Endothelial cell of umbilical vein (primary cell): ENCODE measurements around the gene ZG16B. TPM values are rescaled to one million over a fixed set of nuclear protein-coding genes. Genes with fewer than 3 reads are reported as not detected.

Source experiments
- BruUV-seq: library from RNA; stranded (reverse); fragments of 400-500 nt; replicated peaks from 2 replicates; lab custom pipeline; 2021; lab: Mats Ljungman, UMichigan
- CTCF ChIA-PET: fragments of 300-600, 350-600 bp; sonication (Branson Sonifier 250); formaldehyde crosslinking; loops from one replicate; lab custom pipeline; 2021; ENCODE audit warnings: antibody characterized with exemption, inconsistent platforms; lab: Charles Lee
- POLR2A ChIA-PET: fragments of 300-600, 350-600 bp; sonication (Branson Sonifier 250); formaldehyde crosslinking; loops from one replicate; lab custom pipeline; 2021; ENCODE audit warnings: antibody characterized with exemption, inconsistent platforms; lab: Charles Lee
- DNase-seq: peaks from one replicate; pipeline ENCODE4 v3.0.0-alpha.2; 2011; ENCODE audit warnings: low read depth, low spot score
- FAIRE-seq: peaks from 2 replicates; lab custom pipeline; 2011; peaks lifted over from hg19 to GRCh38; lab: Jason Lieb, UNC
- H2AFZ ChIP-seq: 2 replicates; pipeline ENCODE4 v1.6.0; 2012; ENCODE audit warnings: low read depth, low read length, control low read depth, inconsistent platforms
- H3K27ac ChIP-seq: 2 replicates; pipeline ENCODE4 v1.5.1; 2011; ENCODE audit warnings: low read depth, mild to moderate bottlenecking, control low read depth, low read length, moderate library complexity; ENCODE audit not compliant: insufficient read depth
- H3K27me3 ChIP-seq, 2 experiments: 2 replicates each; pipeline versions ENCODE4 v1.6.0 to v1.6.1; 2011; ENCODE audit warnings: low read length in 2 of 2, mixed read lengths in 1 of 2; ENCODE audit not compliant: control insufficient read depth in 2 of 2, insufficient read depth in 2 of 2
- H3K36me3 ChIP-seq, 2 experiments: 2 replicates in 1 of 2; 3 replicates in 1 of 2; pipeline ENCODE4 v1.5.1; 2011; ENCODE audit warnings: low read length in 2 of 2, mild to moderate bottlenecking in 1 of 2, moderate library complexity in 1 of 2; ENCODE audit not compliant: control insufficient read depth in 2 of 2, insufficient read depth in 2 of 2; ENCODE audit errors: extremely low read depth in 1 of 2
- H3K4me1 ChIP-seq: 3 replicates; pipeline ENCODE4 v1.5.1; 2011; ENCODE audit warnings: mild to moderate bottlenecking, low read length; ENCODE audit not compliant: control insufficient read depth, insufficient read depth; ENCODE audit errors: extremely low read depth
- H3K4me2 ChIP-seq: 2 replicates; pipeline ENCODE4 v1.6.1; 2011; ENCODE audit warnings: low read length, control low read depth, mixed read lengths; ENCODE audit not compliant: insufficient read depth
- H3K4me3 ChIP-seq, 3 experiments: fragments of 200-600 bp in 1 of 3; sonication (generic), shearing (Covaris generic) in 1 of 3; replicated peaks in 1 of 3; 2 replicates each; pipeline ENCODE4 v1.5.1; 2011 to 2016; ENCODE audit warnings: control low read depth in 3 of 3, low read length in 3 of 3, mild to moderate bottlenecking in 2 of 3, inconsistent platforms in 1 of 3, low read depth in 1 of 3, moderate library complexity in 1 of 3; ENCODE audit not compliant: insufficient read depth in 1 of 3
- H3K79me2 ChIP-seq: 2 replicates; pipeline ENCODE4 v1.6.0; 2012; ENCODE audit warnings: low read length, inconsistent platforms; ENCODE audit not compliant: control insufficient read depth, insufficient read depth
- H3K9ac ChIP-seq: replicated peaks from 2 replicates; pipeline ENCODE3; 2011; ENCODE audit warnings: low read length, control low read depth; ENCODE audit not compliant: insufficient read depth; ENCODE audit errors: extremely low read depth
- H3K9me1 ChIP-seq: replicated peaks from 3 replicates; pipeline ENCODE4 v1.6.0; 2011; ENCODE audit warnings: mild to moderate bottlenecking, low read length; ENCODE audit not compliant: control insufficient read depth, insufficient read depth; ENCODE audit errors: extremely low read depth
- H3K9me3 ChIP-seq: replicated peaks from 2 replicates; pipeline ENCODE4 v1.5.1; 2012; ENCODE audit warnings: low read length, inconsistent platforms; ENCODE audit not compliant: control insufficient read depth, insufficient read depth
- H4K20me1 ChIP-seq: replicated peaks from 2 replicates; pipeline ENCODE3; 2011; ENCODE audit warnings: mild to moderate bottlenecking, low read length; ENCODE audit not compliant: control insufficient read depth, insufficient read depth; ENCODE audit errors: extremely low read depth
- EZH2 ChIP-seq: IDR thresholded peaks from 2 replicates; pipeline ENCODE4 v1.6.1; 2012; ENCODE audit warnings: borderline replicate concordance, low read depth, mild to moderate bottlenecking, moderate library complexity, low read length, inconsistent platforms; ENCODE audit not compliant: severe bottlenecking
- FOS ChIP-seq: IDR thresholded peaks from 2 replicates; pipeline ENCODE4 v1.6.1; 2011; ENCODE audit warnings: mild to moderate bottlenecking, low read length, moderate library complexity, borderline replicate concordance; ENCODE audit not compliant: insufficient read depth
- GATA2 ChIP-seq: IDR thresholded peaks from 2 replicates; pipeline ENCODE4 v1.7.0; 2011; ENCODE audit warnings: low read depth, mild to moderate bottlenecking, moderate library complexity, mixed read lengths, low read length; ENCODE audit not compliant: insufficient read length, insufficient read depth
- JUN ChIP-seq: IDR thresholded peaks from 2 replicates; pipeline ENCODE4 v1.6.1; 2011; ENCODE audit warnings: borderline replicate concordance, low read depth; ENCODE audit not compliant: insufficient read length, insufficient read depth
- MYC ChIP-seq: IDR thresholded peaks from one replicate; pipeline ENCODE4 v1.6.1; 2011; ENCODE audit warnings: mild to moderate bottlenecking, low read depth, low read length
- POLR2A ChIP-seq: IDR thresholded peaks from 2 replicates; pipeline ENCODE4 v1.6.1; 2012; ENCODE audit warnings: low read depth, mild to moderate bottlenecking, control low read depth, low read length
- POLR2AphosphoS5 ChIP-seq: IDR thresholded peaks from 2 replicates; pipeline ENCODE4 v1.6.1; 2012; ENCODE audit warnings: low read depth, mild to moderate bottlenecking, control low read depth, low read length, moderate library complexity; ENCODE audit not compliant: insufficient read depth
- dilution Hi-C: fragments of 300-500 bp; cut with MboI; formaldehyde crosslinking; loops from one replicate; pipeline ENCODE4 v1.15.0; 2019; ENCODE audit warnings: low sequenced_read_pairs; ENCODE audit not compliant: extremely low pct_ligation_motif_present
- intact Hi-C: fragments of 100-400 bp; cut with micrococcal nuclease; formaldehyde crosslinking; loops from one replicate; pipeline ENCODE4 v1.10.0; 2022
- polyA plus RNA-seq, 4 experiments: library from polyadenylated mRNA; depleted of rRNA in 3 of 4; stranded (reverse) in 3 of 4; unstranded in 1 of 4; fragments of >200 nt; gene quantifications; 2 replicates each; pipeline versions ENCODE4 v1.2.1 to v1.2.3, GENCODE V29; 2011 to 2012; ENCODE audit warnings: missing spikeins in 1 of 4
- total RNA-seq: library from RNA; stranded (reverse); gene quantifications from 2 replicates; pipeline ENCODE4 v1.2.3, GENCODE V29; 2021
- TF ChIP-seq, protein P1 (sequence below): IDR thresholded peaks from 2 replicates; pipeline ENCODE4 v1.6.1; 2011; ENCODE audit not compliant: insufficient read depth, insufficient read length
- TF ChIP-seq, protein P2 (sequence below), 2 donors: IDR thresholded peaks; 1 replicate in 1 of 2; 2 replicates in 1 of 2; pipeline ENCODE4 v1.5.1; 2011; ENCODE audit warnings: low read length in 2 of 2, mild to moderate bottlenecking in 2 of 2, moderate library complexity in 2 of 2, control low read depth in 1 of 2, inconsistent platforms in 1 of 2, low read depth in 1 of 2; ENCODE audit not compliant: insufficient read depth in 1 of 2; ENCODE audit errors: extremely low read depth in 1 of 2

Gene ZG16B
- total and polyA plus RNA-seq, 2 donors (not counting 3 experiments of a cell fraction or from before 2014, with no cell fraction given), result 0.22 TPM; not detected in 1

DNA sequence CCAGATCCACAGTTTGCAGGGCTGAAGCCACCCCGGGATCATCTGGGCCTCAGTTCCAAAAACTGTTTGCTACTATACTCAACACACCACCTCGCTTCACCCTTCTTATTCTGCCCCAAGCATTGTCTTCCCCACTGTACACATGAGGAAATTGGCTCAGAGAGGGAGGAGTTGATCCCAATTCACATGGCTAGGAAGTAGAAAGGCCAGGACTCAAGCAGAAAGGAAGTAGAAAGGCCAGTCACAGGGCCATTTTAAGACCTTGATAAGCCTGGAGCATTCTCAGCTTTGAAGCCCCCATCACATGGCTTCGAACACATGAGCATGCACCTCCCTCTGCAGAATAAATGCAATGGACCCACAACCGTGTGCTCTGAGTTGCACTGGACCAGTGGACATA lies 35.5 kb downstream of the ZG16B start:
- dilution Hi-C loops, result no loop called here

More for the DNA sequence above, 35.5 kb downstream of the ZG16B start:
- no peaks in the 10 kb centered on the region for H3K9me3 ChIP-seq
- BruUV-seq, result no TSS peak
- no peak overlapping the region for H2AFZ ChIP-seq
- no peaks in the 10 kb centered on the region for H4K20me1 ChIP-seq
- H3K9me1 ChIP-seq, result no peaks in the 10 kb centered on the region
- H3K36me3 ChIP-seq, result no peaks in the 10 kb centered on the region
- H3K9ac ChIP-seq, result no peak overlapping the region
- POLR2A ChIA-PET, result no interaction called here
- FAIRE-seq (no peak), DNase-seq (no peak)
- peaks cover 0 to 2% of the 10 kb centered on the region in 2 experiments for H3K27me3 ChIP-seq
- H3K4me2 ChIP-seq, result no peak overlapping the region
- no peaks in the 10 kb centered on the region for H3K79me2 ChIP-seq
- H3K4me1 ChIP-seq, result peaks cover 5% of the 10 kb centered on the region
- TF ChIP-seq JUN (no peak), FOS (no peak), EZH2 (no peak), POLR2A (no peak), GATA2 (no peak), POLR2AphosphoS5 (no peak), MYC (no peak)
- TF ChIP-seq, protein P1, sequence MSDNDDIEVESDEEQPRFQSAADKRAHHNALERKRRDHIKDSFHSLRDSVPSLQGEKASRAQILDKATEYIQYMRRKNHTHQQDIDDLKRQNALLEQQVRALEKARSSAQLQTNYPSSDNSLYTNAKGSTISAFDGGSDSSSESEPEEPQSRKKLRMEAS, result no peak
- TF ChIP-seq, protein P2, sequence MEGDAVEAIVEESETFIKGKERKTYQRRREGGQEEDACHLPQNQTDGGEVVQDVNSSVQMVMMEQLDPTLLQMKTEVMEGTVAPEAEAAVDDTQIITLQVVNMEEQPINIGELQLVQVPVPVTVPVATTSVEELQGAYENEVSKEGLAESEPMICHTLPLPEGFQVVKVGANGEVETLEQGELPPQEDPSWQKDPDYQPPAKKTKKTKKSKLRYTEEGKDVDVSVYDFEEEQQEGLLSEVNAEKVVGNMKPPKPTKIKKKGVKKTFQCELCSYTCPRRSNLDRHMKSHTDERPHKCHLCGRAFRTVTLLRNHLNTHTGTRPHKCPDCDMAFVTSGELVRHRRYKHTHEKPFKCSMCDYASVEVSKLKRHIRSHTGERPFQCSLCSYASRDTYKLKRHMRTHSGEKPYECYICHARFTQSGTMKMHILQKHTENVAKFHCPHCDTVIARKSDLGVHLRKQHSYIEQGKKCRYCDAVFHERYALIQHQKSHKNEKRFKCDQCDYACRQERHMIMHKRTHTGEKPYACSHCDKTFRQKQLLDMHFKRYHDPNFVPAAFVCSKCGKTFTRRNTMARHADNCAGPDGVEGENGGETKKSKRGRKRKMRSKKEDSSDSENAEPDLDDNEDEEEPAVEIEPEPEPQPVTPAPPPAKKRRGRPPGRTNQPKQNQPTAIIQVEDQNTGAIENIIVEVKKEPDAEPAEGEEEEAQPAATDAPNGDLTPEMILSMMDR (IDR thresholded peaks at IDR 0.05; ENCODE audit: extremely low read depth in 1 of 2, insufficient read depth in 1 of 2, low read depth in 1 of 2, low read length in 2 of 2), result no peak
- CTCF ChIA-PET, result interaction anchor here (13.6 kb wide), 1 partner anchor 25 kb away, joined by 372 read pairs; no protein-coding TSS in a partner anchor
- H3K27ac ChIP-seq, result no peak overlapping the region
- no peak overlapping the region for H3K4me3 ChIP-seq
- intact Hi-C loops, result no loop called here
